Effector memory CD8-positive, alpha-beta T cell (primary cell): ENCODE results near the gene RAB40B.
A peak's percentile ranks its signal among the peaks of the same experiment; 100 is the strongest.

Source experiments
- ATAC-seq: fragments of 150-1000 bp; cut with Tn5 transposase; replicated peaks from 2 replicates; pipeline ENCODE4 v1.10.0; 2021; ENCODE audit warnings: mild to moderate bottlenecking, moderate library complexity
- DNase-seq, 3 experiments: peaks; one replicate each; pipeline ENCODE4 v3.0.0; 2021
- H3K27ac Mint-ChIP-seq, 2 donors: one replicate each; pipeline ENCODE4 v1.8.0; 2022; ENCODE audit warnings: mild to moderate bottlenecking in 2 of 2, mixed read lengths in 2 of 2, moderate library complexity in 2 of 2
- H3K27me3 Mint-ChIP-seq, 2 donors: one replicate each; pipeline ENCODE4 v1.8.0; 2022; ENCODE audit warnings: mixed read lengths in 2 of 2
- H3K36me3 Mint-ChIP-seq: one replicate; pipeline ENCODE4 v1.8.0; 2022; ENCODE audit warnings: mild to moderate bottlenecking, moderate library complexity, mixed read lengths; ENCODE audit not compliant: insufficient read depth
- H3K4me1 Mint-ChIP-seq, 2 donors: one replicate each; pipeline ENCODE4 v1.8.0; 2022; ENCODE audit warnings: low read depth in 2 of 2, mixed read lengths in 2 of 2
- H3K4me3 Mint-ChIP-seq, 2 donors: one replicate each; pipeline ENCODE4 v1.8.0; 2022; ENCODE audit warnings: mild to moderate bottlenecking in 2 of 2, mixed read lengths in 2 of 2, moderate library complexity in 2 of 2
- H3K9me3 Mint-ChIP-seq, 2 donors: one replicate each; pipeline ENCODE4 v1.8.0; 2022; ENCODE audit warnings: mixed read lengths in 2 of 2

The RAB40B gene

GRCh38 chr17:82678265-82678891 lies 20.1 kb downstream of the RAB40B start:
- DNase-seq: no peak
- Mint-ChIP-seq H3K27me3 (no peaks in the 10 kb centered on the region), H3K27ac (peak overlapping the region in 1 of 2 donors; percentile 44), H3K36me3 (no peaks in the 10 kb centered on the region), H3K4me1 (no peaks in the 10 kb centered on the region), H3K9me3 (peaks cover 0 to 4% of the 10 kb centered on the region in 2 donors), H3K4me3 (no peak overlapping the region)
- no peak for ATAC-seq

DNA sequence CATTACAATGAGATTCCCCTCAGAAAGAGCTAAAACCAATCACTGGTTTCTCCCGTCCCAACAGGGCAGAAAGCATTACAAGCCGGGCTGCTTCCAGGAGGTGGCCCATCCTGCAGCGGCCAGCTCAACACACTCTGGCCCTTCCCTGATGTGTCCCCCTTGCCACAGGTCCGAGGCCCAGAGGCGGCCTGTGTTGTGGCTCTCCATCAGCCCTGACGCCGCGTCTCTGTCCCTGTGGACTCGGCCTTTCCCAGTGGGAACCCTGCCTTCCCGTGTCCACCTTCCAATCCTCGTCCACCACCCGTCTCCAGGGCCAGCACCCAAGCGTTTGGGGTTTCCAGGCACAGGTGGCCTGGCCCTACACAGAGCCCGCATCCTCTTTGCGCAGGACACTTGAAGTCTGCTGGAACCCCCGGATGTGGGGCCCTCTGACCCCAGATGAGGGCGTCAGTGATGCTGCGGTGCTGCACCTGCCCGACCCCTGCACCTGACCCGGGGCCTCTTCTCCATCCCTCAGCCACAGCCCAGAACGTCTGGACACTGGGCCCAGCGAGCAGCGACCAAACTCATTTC lies 21.1 kb downstream of the RAB40B start:
- ATAC-seq (no peak), DNase-seq (no peak)
- H3K9me3 Mint-ChIP-seq: peaks cover 0 to 4% of the 10 kb centered on the region in 2 donors
- H3K4me1 Mint-ChIP-seq: no peaks in the 10 kb centered on the region
- no peaks in the 10 kb centered on the region for H3K36me3 Mint-ChIP-seq
- H3K4me3 Mint-ChIP-seq: no peak overlapping the region
- H3K27me3 Mint-ChIP-seq: no peaks in the 10 kb centered on the region
- H3K27ac Mint-ChIP-seq: no peak overlapping the region

GRCh38 chr17:82675476-82676245 lies 22.8 kb downstream of the RAB40B start:
- no peaks in the 10 kb centered on the region for H3K36me3 Mint-ChIP-seq
- no peak overlapping the region for H3K4me3 Mint-ChIP-seq
- ATAC-seq (no peak), DNase-seq (no peak)
- H3K27ac Mint-ChIP-seq: no peak overlapping the region
- no peaks in the 10 kb centered on the region for H3K9me3 Mint-ChIP-seq
- H3K27me3 Mint-ChIP-seq: no peaks in the 10 kb centered on the region
- H3K4me1 Mint-ChIP-seq: peaks cover 0 to 6% of the 10 kb centered on the region in 2 donors

DNA sequence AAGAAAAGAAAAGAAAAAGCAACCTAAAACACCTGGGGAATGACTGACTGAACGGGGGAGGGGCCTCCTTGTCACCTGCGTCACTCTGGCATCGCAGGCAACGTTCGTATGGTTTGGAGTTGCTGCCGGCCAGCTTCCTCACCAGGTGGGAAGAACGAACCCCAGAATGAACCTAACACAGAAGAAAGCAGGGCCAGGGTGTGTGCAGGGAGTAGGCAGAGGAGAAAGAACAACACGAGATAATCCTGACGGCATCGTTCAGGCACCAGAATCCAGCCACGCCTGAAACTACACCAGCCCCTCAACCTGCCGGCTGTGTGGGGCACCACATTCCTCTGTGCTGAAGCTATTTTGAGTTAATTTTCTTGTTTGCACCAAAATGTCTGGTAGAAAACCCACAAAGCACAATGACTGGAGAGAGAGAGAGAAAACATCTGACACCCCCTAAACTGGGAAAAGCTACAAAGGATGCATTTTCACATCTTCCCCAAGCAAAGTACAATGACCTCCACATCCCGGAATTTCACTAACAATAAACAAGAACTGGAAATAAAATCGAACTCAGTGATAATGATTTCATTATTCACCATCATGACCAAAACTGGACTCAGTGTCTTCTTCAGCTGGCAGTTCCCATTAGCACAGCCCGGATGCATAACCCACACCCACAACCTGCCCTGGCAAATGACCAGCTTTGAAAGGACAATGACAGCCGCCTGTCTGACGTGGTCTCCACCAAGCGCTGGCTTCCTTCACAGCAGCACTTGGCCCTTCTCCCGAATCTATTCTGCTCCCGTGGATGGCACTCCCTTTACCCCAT lies 23.6 kb downstream of the RAB40B start:
- H3K4me1 Mint-ChIP-seq: peaks cover 0 to 6% of the 10 kb centered on the region in 2 donors

GRCh38 chr17:82670661-82671450 lies 27.6 kb downstream of the RAB40B start:
- Mint-ChIP-seq H3K27me3 (no peaks in the 10 kb centered on the region), H3K4me1 (peaks cover 5 to 12% of the 10 kb centered on the region in 2 donors), H3K9me3 (no peaks in the 10 kb centered on the region), H3K36me3 (no peaks in the 10 kb centered on the region), H3K27ac (peak overlapping the region in 1 of 2 donors; percentile 2), H3K4me3 (no peak overlapping the region)
- DNase-seq (no peak), ATAC-seq (no peak)

More for the DNA sequence above, 23.6 kb downstream of the RAB40B start:
- no peaks in the 10 kb centered on the region for H3K36me3 Mint-ChIP-seq
- H3K27ac Mint-ChIP-seq: no peak overlapping the region
- DNase-seq (no peak), ATAC-seq (no peak)
- no peak overlapping the region for H3K4me3 Mint-ChIP-seq
- H3K9me3 Mint-ChIP-seq: no peaks in the 10 kb centered on the region
- H3K27me3 Mint-ChIP-seq: no peaks in the 10 kb centered on the region

- no peaks in the 10 kb centered on the region for H3K27me3 Mint-ChIP-seq
- peak; percentile 72 for ATAC-seq
- no peak for DNase-seq
- H3K27ac Mint-ChIP-seq: peak overlapping the region in 1 of 2 donors; percentile 49
- peak overlapping the region; percentile 27 to 36 for H3K4me3 Mint-ChIP-seq
- H3K4me1 Mint-ChIP-seq: peaks cover 5 to 12% of the 10 kb centered on the region in 2 donors
- H3K9me3 Mint-ChIP-seq: no peaks in the 10 kb centered on the region
- no peaks in the 10 kb centered on the region for H3K36me3 Mint-ChIP-seq
Measured at GRCh38 chr17:82668631-82669099, 29.8 kb downstream of the RAB40B start.

DNA sequence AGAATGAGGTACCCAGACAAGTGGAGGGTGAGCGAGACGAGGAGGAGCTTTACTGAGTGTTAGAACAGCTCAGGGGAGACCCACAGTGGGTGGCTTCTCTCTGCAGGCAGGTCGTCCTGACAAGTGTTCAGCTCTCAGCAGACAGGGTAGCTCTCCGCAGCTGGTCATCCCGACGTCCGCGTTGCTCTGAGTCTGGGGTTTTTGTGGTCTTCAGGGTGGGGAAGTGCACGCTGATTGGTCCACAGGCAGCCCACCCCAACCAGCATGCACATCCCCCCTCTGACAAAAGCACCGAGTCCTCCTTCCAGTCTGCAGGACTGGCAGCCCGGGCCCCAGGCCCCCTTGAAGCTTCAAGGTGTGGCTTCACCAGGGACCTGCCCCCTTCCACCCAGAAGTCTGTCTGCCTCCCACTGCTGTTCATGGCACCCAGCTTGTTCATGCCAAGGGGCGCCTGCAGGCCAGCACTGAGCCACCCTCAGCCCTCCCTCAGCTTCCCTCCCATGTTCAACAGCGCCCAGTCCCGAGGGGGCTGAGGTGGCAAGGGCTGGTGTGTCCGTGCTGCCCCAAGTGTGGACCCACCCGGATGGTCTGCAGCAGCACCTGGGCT lies 30.4 kb downstream of the RAB40B start:
- H3K36me3 Mint-ChIP-seq: no peaks in the 10 kb centered on the region
- H3K27ac Mint-ChIP-seq: peak overlapping the region in 1 of 2 donors; percentile 49
- H3K4me3 Mint-ChIP-seq: peak overlapping the region in 1 of 2 donors; percentile 36
- peaks cover 5 to 12% of the 10 kb centered on the region in 2 donors for H3K4me1 Mint-ChIP-seq
- H3K9me3 Mint-ChIP-seq: no peaks in the 10 kb centered on the region
- ATAC-seq (no peak), DNase-seq (no peak)
- no peaks in the 10 kb centered on the region for H3K27me3 Mint-ChIP-seq

DNA sequence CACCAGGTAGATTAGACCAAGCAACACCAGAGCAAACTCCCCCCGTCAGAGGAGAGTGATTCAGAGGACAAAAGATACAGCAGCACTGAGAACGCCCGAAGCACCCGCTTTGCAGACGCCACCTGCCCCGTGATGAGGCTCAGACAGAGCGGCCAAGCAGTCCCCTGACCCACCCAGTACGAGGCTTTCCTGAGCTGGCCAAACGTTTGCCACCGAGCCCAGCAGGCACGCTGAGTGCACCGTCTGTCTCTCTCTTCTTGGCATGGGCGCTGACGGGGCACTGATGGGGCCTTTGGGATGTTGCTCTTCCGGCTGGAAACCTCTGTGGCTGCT lies 30.9 kb downstream of the RAB40B start:
- Mint-ChIP-seq H3K27ac (peak overlapping the region in 1 of 2 donors; percentile 49), H3K36me3 (no peaks in the 10 kb centered on the region), H3K4me1 (peaks cover 5 to 12% of the 10 kb centered on the region in 2 donors), H3K27me3 (no peaks in the 10 kb centered on the region), H3K9me3 (no peaks in the 10 kb centered on the region), H3K4me3 (no peak overlapping the region)
- ATAC-seq: no peak
- no peak for DNase-seq

GRCh38 chr17:82666931-82667667 lies 31.4 kb downstream of the RAB40B start:
- peak overlapping the region in 1 of 2 donors; percentile 49 for H3K27ac Mint-ChIP-seq
- peaks cover 5 to 12% of the 10 kb centered on the region in 2 donors for H3K4me1 Mint-ChIP-seq
- DNase-seq: no peak
- ATAC-seq: no peak
- H3K36me3 Mint-ChIP-seq: no peaks in the 10 kb centered on the region
- no peaks in the 10 kb centered on the region for H3K9me3 Mint-ChIP-seq
- H3K4me3 Mint-ChIP-seq: no peak overlapping the region
- H3K27me3 Mint-ChIP-seq: no peaks in the 10 kb centered on the region

DNA sequence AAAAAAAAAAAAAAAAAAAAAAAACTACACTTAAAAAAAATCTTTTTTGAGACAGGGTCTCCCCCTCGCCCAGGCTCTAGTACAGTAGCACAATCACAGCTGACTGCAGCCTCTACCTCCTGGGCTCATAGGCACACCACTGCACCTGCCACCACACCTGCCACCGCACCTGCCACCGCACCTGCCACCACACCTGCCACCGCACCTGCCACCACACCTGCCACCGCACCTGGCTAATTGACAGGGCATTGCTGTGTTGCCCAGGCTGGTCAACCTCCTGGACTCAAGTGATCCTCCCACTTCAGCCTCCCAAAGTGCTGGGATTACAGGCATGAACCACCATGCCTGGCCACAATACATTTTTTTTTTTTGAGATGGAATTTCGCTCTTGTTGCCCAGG lies 32.6 kb downstream of the RAB40B start:
- H3K4me1 Mint-ChIP-seq: peaks cover 5 to 7% of the 10 kb centered on the region in 2 donors
- no peak overlapping the region for H3K4me3 Mint-ChIP-seq
- no peak overlapping the region for H3K27ac Mint-ChIP-seq
- no peak for ATAC-seq
- no peaks in the 10 kb centered on the region for H3K9me3 Mint-ChIP-seq
- no peak for DNase-seq
- H3K27me3 Mint-ChIP-seq: no peaks in the 10 kb centered on the region
- H3K36me3 Mint-ChIP-seq: no peaks in the 10 kb centered on the region

DNA sequence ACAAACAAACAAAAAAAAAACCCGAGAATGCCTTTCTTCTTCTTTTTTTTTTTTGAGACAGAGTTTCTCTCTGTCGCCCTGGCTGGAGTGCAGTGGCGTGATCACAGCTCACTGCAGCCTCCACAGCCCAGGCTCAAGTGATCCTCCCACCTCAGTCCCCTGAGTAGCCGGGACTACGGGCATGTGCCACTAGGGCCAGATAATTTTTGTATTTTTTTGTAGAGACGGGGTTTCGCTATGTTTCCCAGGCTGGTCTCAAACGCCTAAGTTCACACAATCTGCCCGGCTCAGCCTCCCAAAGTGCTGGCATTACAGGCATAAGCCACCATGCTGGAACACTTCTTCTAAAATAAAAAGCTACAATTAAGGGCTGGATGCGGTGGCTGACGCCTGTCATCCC lies 33.3 kb downstream of the RAB40B start:
- Mint-ChIP-seq H3K4me3 (no peak overlapping the region), H3K27me3 (no peaks in the 10 kb centered on the region), H3K27ac (no peak overlapping the region), H3K36me3 (no peaks in the 10 kb centered on the region), H3K4me1 (peaks cover 5 to 6% of the 10 kb centered on the region in 2 donors), H3K9me3 (no peaks in the 10 kb centered on the region)
- ATAC-seq: no peak
- no peak for DNase-seq

DNA sequence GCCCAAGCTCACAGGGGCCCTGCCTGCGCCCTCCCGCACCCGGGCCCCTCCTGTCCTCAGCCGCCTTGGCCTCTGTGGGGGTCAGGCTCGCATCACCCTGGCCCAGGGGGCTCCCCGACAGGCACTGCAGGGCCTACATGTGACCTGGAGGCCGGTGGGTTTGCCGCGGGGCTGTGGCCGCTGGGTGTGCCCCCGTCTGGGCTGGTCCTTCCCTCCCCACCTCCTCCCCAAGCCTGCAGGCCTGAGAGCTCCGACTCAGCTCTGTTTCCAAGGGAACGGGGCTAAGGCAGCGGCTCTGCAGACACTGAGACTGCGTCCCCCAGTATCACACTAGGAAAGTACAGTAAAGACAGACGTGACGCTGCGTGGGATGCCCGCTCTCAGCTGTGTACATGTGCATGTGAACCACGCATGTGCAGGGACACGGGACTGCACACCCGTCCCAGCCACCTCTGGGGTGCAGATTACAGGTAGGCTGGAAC lies 33.8 kb downstream of the RAB40B start:
- DNase-seq: no peak
- no peaks in the 10 kb centered on the region for H3K36me3 Mint-ChIP-seq
- no peaks in the 10 kb centered on the region for H3K9me3 Mint-ChIP-seq

More for the DNA sequence above, 33.8 kb downstream of the RAB40B start:
- H3K27me3 Mint-ChIP-seq: no peaks in the 10 kb centered on the region
- no peak overlapping the region for H3K4me3 Mint-ChIP-seq
- peaks cover 5 to 6% of the 10 kb centered on the region in 2 donors for H3K4me1 Mint-ChIP-seq
- ATAC-seq: no peak
- H3K27ac Mint-ChIP-seq: no peak overlapping the region
